HG02885 (cell line): ENCODE data around the gene EEF2KMT.
"Not testable (repeated sequence)": the region's sequence is repeated elsewhere in the genome, so short reads cannot be mapped to it uniquely, and the experiment has no call there.

Source experiments
- ATAC-seq: cut with Tn5 transposase; IDR thresholded peaks from one replicate; pipeline ENCODE4 v1.9.1; 2021; ENCODE audit warnings: mild to moderate bottlenecking; ENCODE audit not compliant: unreplicated experiment, poor library complexity

The EEF2KMT gene

GRCh38 chr16:5097470-5098220, at the start of gene EEF2KMT:
EEF2KMT (minus strand) TSS chr16:5097795; CDS start chr16:5097739, 56 bp downstream.
- peak; percentile 97 for ATAC-seq

- ATAC-seq = not testable (repeated sequence)
Measured at GRCh38 chr16:5144621-5144956, 47.0 kb upstream of the EEF2KMT start.

DNA sequence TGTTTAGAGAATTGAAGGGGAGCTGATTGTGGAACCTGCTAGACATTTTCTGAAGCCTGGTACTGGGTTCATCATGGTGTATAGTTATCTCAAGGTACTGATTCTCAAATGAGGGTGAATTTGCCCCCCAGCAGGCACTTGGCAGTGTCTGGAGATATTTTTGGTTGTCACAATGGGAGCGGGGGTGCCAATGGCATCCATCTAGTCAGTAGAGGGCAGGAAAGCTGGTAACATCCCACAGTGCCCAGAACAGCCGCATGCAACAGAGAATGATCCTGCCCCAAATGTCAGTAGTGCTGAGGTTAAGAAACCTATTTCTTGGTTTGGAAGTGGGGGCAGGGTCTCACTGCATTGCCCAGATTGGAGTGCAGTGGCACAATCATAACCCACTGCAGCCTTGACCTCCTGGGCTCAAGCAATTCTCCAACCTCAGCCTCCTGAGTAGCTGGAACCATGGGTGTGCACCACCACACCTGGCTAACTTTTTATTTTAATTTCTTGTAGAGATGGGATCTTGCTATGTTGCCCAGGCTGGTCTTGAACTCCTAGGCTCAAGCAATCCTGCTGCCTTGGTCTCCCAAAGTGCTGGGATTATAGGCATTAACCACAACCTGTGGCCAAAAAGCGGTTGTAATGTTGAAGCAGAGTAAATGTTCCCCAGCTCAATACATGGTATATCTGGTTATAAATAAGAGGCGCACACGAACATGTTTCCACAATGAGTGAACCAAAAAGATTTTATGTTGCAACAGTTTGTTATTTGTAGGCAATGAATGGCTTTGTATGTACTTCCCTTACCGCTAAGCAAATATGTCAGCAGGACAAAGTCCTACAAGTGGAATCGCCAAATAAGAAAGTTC, 46.4 kb upstream of the EEF2KMT start:
- ATAC-seq = no peak

DNA sequence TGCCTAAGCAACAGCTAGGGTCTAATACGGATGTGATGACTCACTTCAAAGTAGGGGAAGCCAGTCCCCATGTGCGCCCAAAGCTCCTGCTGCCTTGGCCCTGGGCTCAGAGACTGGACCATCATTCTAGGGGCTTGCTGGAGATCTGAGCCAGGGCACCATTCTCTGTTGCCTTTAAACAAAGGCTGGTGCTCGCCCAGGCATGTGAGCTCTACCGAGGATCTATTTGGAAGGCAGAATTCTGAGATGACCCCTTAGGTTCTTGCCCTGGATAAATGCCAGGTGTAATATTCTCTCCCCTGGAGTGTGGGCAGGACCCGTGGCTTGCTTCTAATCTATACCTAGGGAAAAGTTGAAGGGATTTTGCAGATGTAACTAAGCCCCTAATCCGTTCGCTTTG, 42.6 kb upstream of the EEF2KMT start:
- ATAC-seq = not testable (repeated sequence)

DNA sequence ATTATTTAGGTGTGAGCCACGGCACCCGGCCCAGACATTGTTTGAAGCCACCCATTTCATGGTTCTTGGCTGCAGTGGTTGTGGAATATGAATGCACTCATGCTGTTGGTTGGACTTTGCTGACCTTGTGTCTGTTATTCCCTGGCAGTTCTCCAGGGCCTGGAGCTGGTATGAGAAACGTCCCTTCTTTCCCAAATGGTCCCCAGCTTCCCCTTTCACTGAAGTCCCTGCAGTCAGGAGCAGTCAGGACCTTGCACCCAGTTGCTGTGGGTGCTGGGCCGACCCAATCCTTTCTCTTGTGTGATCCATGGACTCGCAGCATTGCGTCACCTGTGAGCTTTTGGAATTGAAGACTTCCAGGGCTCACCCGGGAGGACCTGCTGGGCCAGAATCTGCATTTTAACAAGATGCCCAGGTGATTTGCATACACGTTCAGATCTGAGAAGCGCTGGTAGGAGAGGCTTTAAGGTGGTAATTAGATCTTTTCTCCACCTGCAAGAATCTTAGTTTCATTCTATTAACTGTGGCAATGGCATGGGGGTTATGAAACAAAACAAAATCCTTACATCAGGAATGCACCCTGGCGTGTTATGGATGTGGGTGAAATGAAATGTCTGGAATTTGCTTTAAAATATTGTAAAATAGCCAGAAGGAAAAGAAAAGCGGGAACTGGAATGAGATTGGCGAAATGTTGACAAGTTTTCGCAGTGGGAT, 37.3 kb upstream of the EEF2KMT start:
- not testable (repeated sequence) for ATAC-seq

DNA sequence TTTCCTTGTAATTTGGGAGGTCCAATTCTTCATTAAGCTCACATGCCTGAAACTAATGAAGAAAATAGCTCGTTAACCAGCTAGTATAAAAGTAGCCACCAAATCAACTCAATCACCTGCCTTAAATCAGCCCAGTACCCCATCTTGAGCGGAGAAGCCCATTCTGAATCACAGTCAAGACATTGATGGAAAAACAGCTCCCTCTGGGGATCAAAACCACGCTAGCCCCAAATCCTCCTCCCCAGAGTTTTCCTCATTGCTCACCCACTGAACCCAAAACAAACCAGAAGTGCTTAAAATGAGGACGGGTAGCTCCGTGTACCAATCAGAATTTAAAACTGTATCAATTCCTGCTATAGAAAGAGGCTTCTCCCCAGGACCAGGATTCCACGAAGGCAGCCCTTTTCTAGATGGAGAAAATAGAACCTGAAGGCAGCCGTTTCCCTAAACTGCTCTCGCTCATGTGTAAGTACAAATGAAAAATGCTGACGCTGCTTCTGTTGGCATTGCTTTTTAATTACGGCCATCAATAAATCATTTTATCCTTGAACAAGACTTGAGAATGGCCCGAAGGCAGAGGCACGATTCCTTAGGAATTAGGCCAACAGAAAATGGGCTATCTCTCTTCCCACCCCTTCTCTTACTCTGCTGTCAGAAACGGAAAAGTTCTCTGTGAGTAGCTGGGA, 35.5 kb upstream of the EEF2KMT start:
- not testable (repeated sequence) for ATAC-seq

DNA sequence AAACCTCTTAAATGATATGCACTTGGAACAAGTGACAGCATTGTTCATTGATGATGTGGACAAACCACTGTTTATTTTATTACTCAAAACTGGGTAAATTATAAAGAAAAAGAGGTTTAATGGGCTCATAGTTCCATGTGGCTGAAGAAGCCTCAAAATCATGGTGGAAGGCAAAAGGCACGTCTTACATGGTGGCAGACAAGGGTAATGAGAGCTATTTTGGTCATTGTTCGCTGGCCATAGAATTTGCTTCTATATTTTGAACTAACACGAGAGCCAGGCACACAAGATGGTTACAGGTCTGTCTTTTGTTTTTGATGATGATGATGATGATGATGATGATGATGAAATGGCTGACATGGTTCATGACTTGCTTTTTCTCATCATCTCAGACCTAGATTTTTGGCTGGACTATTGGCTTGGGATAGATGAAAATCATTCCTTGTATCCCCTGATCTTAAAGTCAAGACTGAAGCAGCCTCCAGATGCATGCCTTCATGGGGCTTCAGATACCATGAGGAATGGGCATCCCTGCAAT, 33.9 kb upstream of the EEF2KMT start:
- not testable (repeated sequence) for ATAC-seq

DNA sequence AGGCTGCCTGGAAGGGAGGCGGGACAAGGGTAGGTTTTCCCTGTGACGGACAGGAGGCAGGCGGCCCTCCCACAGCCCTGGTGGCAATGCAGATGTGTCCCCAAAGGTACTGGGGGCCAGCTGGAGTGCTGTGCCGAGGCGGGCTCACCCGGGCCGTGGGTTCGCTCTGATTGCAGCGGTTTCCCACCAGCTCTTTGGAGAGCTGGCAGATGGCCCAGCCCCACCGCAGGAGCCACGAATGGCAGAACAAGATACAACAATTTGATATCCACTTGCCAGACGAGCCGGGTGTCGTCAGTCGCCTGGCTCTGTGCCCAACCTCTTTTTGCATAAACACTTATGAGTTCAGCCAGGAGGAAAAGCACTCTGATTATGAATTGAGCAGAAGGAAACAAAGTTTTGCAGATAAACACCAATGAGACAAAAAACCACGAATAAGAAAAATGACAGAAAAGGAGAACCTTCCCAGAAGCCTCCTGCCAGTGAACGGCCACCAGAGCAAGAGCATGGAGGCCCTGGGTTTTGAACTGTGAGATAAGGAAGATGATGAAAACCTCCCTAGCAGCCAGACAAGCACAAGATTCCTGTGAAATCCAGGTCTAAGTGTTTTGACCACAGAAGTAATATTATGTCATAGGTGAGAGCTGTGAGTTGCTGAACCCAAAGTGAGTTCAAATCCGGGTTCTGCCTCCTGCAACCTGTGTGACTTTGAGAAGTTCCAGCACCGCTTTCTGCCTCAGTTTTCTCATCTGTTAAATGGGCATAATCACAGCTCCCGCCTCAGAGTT, 19.9 kb upstream of the EEF2KMT start:
- not testable (repeated sequence) for ATAC-seq

DNA sequence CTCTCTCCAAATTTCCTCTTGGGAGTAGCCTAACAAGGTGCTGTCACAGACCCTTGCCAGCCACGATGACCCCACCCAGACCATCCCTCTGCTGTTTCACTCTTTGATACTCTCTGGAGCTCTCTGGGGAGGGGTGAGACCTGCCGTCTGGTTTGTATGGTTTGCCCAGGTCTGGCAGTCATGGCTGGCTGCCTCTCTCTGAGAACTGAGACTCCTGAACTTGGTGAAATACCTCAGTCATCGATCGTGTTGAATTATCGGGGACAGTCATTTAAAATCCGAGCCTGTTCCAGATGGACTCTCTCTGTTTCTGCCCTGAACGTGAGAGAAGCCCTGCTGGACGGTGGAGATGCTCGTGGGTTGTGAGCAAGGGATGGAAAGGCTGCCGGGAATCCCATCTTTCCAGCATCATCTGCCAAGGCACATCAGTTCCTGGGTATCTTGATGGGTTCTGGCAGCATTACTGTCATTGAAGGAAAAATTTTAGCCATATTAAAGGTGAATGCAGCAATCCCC, 19.2 kb upstream of the EEF2KMT start:
- not testable (repeated sequence) for ATAC-seq

DNA sequence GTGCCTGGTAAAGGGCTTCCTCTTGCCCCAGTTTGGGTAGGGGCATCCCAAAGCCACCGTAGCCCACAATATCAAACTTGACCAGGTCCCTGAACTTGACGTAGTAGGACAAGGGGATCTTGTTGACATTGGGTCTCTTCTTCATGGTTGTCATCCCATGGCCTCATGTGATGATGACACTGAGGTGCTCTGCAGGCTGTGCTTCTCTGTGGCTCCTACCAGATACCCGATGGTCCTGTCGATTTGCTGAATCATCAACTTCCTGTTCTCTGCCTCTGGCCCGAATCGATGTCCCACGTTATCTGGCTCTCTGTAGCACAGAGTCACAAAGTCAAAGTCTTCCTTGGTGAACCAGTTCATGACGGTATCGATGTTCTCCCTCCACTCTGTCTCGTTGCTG, 13.3 kb upstream of the EEF2KMT start:
- ATAC-seq = not testable (repeated sequence)

GRCh38 chr16:5108505-5109158, 11.0 kb upstream of the EEF2KMT start:
- no peak for ATAC-seq

DNA sequence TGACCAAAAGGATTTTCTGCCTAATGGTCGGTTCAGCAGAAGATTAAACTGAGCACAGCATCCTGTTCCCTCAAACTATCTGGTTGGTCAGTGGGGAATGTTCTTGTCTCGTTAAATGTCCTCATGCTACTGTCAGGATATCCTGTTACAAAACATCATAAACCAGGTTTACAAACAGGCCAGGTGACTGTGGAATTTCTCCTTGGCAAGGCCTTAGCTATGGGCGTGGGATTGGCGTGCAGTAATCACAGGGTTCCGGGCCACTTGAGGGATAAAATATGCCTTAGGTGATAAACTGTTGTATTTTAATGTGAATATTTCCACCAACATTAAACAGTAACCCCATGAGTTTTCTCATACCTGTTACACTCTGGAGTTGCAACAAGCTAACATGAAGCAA, 7.4 kb upstream of the EEF2KMT start:
- ATAC-seq = not testable (repeated sequence)

- ATAC-seq = not testable (repeated sequence)
Measured at GRCh38 chr16:5103296-5104032, 5.9 kb upstream of the EEF2KMT start.

GRCh38 chr16:5099174-5099573, 1.6 kb upstream of the EEF2KMT start:
- ATAC-seq = not testable (repeated sequence)

DNA sequence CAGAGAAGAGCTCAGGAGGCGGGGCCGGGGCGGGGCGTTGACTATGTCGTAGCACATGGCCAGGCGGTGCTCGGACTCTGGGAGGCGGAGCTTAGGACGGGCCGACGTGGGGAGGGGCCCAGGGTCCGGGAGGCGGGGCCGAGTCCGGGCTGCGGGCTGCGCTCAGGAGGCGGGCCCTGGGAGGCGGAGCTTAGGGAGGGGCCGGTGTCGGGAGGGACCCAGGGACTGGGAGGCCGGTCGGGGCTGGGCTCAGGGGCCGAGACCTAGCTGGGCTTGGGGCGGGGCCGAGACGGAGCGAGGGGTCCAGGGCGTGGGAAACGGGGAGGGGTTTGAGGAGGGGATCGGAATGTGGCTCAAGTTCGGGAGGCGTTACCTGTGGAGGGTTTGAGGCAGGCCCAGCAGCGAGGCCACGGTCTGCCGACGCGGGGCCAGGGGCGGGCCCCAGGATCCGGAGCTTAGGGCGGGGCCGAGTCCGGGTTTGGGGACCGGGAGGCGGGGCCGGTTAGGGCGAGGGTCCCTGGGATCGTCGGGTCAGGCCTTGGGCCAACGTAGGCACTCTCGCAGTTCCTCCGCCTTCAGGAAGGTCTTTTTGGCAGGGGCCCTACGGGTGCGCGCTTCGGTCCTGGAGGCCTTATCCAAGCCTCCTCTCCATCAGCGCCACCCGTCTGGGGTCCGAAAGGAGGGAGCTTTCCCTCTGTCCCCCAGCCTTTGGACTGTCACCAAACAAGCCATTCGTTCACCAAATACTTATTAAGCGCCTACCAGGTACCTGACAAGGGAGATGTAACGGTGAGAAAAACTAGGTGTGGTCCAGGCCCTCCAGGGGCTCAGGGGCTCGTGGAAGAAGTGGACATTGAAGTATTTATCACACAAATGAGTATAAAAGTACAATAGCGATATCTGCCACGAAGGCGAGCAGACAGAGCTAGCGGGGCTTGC, 895 bp upstream of the EEF2KMT start:
- peak; percentile 81 for ATAC-seq

GRCh38 chr16:5097061-5097469, 530 bp downstream of the EEF2KMT start:
- ATAC-seq = not testable (repeated sequence)
